ENCODE data around the gene COL11A2.

Gene COL11A2

DNA sequence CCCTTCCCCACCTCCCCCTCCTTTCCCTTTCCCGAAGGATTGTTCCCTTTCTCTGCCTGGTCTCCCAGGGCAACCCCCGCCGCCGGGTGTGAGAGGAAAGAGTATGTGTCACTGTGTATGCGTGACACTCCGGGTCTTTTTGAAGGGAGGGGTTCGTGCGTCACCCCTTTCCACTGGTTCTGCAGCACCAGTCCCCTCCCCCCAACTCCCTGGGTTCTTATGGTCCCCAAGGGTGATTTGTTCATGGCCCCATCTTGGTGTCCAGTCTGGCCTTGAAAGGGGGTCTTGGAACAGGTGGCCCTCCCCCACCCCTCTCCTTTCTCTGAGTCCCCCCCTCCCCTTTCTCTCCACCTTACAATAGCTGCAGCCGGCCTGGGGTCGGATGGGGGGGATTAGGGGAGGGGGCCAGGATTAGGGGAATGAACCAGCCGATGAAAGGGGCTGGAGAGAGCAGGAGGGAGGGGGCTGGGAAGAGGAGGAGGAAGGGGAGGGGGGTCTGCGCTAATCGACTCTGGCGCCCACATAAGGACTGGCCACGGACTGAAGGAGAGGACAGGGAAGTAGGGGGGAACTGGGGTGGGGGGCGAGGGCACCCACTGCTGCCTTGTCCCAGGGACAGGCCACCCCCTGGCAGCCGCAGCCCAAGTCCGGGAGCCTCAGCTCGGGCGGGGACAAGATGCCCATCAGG lies 14.7 kb upstream of the COL11A2 start:
- no peak for DNase-seq (ENCODE audit: low spot score)

DNA sequence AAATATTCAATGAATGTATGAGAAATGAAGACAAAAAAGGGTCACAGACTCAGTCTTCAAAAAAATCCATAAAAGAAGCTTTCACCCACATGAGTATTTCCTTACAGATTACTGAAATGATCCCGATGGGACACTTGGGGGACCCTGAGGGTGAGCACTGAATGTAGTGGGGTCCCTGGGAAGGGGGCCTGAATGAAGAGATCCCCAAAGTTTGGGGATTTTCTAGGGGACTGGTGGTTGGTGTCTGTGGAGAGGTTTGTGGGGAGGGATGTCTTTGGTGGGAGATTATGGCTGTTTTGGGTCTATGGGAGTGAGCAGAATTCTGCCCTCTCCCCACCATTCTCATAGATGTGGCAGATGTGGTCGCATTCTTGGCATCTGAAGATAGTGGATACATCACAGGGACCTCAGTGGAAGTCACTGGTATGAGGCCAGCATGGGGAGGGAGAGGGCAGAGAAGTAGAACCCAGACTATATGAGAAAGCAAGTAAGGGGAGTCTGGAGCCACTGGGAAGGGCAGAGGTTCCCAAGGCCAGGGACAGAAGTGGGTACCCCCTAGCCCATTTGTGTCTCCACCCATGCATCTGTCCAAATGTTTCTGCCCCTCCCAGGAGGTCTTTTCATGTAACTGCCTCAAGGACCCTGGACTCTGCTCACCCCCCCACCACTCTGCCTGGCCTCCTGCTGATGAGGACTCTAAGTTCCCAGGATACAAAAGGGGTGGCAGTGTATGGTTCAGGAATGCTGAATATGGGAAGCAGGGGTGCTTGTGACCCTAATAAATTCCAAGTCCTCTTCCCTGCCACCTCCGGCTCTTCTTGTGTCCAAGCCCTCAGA lies 14.0 kb upstream of the COL11A2 start:
- no peak for DNase-seq (ENCODE audit: low spot score)

- no peak for DNase-seq (ENCODE audit: low spot score)
Measured at GRCh38 chr6:33205191-33206026, 13.1 kb upstream of the COL11A2 start.

DNA sequence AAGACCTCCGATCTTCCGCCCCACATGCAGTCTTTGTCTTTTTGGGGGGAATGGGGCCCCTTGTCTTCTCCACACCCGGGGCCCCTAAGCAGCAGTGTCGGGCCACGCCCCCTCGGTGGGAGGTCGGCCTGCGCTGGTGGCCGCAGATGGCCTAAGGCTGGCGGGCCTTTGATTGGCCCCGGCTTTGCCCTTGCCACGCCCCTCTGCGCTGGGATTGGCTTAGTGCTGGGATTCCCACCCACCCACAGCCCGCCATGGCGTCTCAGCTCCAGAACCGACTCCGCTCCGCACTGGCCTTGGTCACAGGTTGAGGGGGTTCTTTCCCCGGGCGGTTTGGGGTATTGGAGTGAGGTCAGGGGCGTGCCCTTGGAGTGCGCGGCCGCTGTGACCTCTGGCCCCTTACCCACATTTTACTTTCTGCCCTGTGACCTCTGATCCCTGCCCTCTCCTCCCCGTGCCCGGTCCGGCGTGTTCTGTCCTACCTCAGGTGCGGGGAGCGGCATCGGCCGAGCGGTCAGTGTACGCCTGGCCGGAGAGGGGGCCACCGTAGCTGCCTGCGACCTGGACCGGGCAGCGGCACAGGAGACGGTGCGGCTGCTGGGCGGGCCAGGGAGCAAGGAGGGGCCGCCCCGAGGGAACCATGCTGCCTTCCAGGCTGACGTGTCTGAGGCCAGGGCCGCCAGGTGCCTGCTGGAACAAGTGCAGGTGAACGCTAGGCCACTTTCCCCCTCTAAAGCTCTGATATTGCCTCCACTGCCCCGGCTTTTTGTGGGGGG lies 12.3 kb upstream of the COL11A2 start, which contains the start of gene HSD17B8:
Gene HSD17B8 (plus strand): TSS at position 241 of the 776 bp plus-strand sequence. CDS start 14 bp downstream, at position 255.
- DNase-seq (ENCODE audit: low spot score), result peak; percentile 92

GRCh38 chr6:33204165-33204414 lies 11.8 kb upstream of the COL11A2 start:
- no peak for DNase-seq (ENCODE audit: low spot score)

GRCh38 chr6:33203443-33204164 lies 11.3 kb upstream of the COL11A2 start:
- DNase-seq (ENCODE audit: low spot score), result no peak

- no peak for DNase-seq (ENCODE audit: low spot score)
Measured at GRCh38 chr6:33202799-33203198, 10.5 kb upstream of the COL11A2 start.

DNA sequence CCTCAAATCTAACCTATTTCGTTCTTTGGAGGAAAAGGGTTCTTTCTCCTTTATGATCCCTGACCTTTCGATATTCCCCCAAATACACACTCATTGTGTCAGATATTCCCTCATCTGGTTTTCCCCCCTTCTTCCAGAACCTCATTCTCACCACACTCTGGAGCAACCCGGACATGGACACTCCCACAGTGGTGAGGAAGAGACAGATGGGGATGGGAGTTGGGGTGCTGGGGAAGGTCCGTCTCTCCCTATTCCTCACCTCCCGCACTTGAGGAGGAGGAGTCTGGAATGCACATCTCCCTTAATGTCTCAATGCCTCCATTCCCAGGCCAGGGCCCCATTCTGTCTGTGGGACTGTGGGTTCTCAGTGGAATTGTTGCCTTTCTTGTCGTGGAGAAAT lies 9.7 kb upstream of the COL11A2 start:
- DNase-seq (ENCODE audit: low spot score), result no peak

DNA sequence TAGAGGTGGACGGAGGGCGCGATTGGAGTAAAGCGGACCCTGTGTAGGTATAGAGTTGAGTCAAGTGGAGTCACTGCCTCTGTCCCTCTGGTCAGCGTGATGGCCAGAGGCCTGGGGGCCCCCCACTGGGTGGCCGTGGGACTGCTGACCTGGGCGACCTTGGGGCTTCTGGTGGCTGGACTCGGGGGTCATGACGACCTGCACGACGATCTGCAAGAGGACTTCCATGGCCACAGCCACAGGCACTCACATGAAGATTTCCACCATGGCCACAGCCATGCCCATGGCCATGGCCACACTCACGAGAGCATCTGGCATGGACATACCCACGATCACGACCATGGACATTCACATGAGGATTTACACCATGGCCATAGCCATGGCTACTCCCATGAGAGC lies 8.9 kb upstream of the COL11A2 start:
- DNase-seq (ENCODE audit: low spot score), result no peak

DNA sequence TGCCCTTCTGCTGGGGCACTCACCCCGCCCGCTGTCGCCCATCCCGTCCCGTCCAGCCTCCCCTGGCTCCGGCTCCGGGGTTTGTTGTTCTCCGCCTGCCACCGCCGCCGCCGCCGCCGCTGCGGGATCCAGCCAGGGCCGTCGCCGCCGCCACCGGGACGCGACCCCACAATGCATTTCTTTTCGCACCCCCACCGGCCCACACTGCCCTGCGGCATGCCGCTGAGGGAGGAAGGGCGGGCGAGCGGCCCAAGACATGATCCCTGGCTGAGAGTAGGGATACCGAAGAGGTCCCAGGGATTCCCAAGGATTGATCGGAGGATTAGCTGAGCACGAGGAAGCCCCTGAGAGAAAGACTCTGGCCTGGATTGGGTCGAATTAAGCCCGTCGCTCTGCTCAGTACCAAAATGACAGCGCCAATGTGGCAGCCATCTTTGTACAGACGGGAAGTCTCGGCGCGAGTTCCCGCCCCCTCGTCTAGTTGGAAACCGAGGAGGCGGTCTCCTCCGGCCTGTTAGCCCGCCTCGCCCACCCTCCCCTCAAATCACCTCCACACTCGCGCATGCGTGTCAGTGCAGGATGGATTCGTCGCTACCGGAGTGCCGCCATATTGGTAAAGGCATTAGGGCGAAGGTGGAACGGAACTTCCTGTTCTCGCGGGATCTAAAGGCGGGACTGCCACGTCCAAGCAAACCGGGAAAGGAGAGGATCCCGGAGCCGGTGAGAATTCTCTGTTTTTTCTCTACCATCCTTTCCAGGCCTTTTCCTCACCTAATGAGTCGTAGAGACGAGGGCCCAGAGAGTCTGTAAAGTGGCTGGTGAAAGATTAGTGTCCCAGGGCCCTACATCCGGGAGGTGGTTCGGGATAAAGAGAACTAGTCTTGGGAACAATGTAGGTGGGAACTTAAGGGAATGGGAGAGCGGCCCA lies 8.2 kb upstream of the COL11A2 start, which contains the start of the genes RXRB and SLC39A7:
Gene RXRB (minus strand): TSS at position 447 of the 928 bp plus-strand sequence. CDS start 189 bp downstream, at position 258.
Gene SLC39A7 (plus strand): TSS at position 649 of the 928 bp plus-strand sequence. CDS start 379 bp downstream, outside the sequence.
- peak; percentile 99 for DNase-seq (ENCODE audit: low spot score)

GRCh38 chr6:33199687-33200218 lies 7.5 kb upstream of the COL11A2 start:
- peak; percentile 72 for DNase-seq (ENCODE audit: low spot score)

DNA sequence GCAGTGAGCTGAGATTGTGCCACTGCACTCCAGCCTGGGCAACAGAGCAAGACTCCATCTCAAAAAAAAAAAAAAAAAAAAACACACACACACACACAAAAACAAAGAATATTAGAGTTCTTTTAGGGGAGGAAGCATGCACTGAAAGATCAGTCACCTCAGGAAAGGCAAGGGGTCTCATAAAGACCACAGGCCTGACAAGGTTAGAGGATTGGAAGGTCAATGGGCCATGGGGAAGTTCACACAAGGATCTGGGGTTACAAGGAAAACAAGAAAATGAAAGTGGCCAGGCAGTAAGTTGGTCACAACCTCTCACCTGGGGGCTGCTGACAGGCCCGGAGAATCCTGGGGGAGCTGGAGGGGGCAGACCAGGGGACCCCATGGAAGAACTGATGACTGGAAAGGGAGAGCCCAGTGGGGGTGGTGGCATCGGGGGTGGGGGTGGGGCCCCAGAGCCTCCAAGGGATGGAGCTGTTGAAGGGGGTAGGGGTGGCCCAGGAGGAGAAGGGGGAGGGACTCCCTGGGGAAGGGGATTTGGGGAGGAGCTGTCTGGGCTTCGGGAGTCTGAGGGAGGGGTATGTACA lies 6.7 kb upstream of the COL11A2 start:
- no peak for DNase-seq (ENCODE audit: low spot score)

DNA sequence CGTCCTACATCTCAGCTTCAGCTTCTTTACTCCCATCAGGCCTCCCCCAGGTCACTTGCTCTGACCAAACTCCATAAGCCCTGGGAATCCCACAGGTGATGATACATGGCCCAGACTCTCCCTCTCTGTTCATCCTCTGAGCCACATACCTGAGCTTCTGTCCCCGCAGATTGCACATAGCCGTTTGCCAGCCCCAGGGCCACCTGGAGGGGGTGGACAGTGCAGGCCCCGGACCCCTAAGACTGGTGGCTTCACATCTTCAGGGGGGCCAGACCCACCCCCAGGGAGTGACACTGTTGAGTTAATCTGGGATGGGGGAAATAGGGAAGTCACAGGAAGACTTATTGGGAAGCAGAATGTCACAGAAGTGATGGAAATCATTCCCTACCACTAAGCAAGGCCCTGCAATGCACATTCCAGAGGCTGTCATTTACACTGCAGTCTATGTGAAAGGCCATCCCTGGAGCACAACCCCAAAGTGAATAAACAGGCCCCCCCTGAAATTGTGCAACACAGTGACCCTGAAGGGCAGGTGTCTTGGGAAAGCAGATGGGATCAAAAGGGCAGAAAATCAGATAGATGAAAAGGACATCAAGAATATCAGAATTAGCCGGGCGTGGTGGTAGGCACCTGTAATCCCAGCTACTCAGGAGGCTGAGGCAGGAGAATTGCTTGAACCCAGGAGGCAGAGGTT lies 6.0 kb upstream of the COL11A2 start:
- no peak for DNase-seq (ENCODE audit: low spot score)

DNA sequence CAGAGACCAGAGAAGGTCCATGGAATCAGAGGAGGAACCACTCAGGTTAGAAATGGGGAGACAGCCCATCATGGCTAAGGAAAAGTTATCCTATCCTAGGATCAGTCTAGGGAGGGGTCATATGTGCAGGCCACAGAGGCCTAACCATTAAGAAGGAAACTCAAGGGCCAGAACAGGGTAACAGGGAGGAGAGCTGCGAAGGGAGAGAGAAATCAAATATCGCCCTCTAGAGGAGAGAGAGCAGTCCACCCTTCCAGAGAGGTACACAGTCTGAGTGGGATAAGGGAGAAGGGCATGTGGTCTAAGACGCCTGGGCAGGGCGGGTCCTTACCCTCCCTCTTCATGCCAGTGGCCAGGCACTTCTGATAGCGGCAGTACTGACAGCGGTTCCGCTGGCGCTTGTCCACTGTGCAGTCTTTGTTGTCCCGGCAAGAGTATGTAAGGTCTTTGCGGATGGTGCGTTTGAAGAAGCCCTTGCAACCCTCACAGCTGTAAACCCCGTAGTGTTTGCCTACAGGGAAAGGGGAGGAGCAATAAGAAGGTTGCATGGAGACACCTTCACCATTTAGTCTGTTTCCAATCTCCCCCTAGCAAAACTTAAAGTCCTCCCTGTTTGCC lies 5.3 kb upstream of the COL11A2 start:
- DNase-seq (ENCODE audit: low spot score), result peak; percentile 78

DNA sequence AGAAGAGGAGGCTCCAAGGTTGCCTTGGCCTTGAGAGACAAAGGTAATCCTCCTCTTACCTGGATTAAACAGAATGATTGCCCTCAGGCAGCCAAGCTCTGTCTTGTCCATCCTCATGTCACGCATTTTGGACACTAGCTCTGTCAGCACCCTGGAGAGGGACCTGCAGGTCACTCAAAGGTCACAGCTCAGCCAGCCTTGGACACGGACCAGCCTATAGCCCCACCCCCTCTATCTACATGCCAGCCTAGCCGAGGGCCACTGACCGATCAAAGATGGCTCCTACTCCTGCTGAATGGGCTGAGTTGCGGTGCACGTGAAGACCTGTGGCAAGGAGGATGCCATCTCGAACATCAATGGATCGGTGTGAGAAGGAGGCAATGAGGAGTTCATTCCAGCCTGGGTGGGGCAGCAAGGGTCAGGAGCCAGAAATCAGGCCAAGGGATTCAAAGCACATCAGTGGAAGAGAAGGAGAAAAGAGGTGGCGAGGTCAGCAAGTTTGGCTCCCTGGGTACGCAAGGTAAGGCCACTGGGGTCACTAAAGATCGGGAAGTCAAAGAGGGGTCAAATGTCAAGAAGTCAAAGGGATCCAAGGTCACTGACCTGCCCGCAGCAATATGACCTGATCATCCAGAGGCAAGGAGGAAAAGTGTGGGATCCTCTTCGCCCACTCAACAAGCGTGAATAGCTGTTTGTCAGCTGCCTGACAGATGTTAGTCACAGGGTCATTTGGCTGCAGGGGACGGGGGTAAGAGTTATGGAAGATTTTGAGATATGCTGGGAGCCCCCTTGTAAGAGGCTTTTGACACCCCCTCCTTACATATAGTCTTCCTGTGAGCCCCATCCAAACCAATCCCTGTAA lies 3.3 kb upstream of the COL11A2 start:
- no peak for DNase-seq (ENCODE audit: low spot score)

GRCh38 chr6:33194431-33194979 lies 2.2 kb upstream of the COL11A2 start:
- DNase-seq (ENCODE audit: low spot score), result no peak

- no peak for DNase-seq (ENCODE audit: low spot score)
Measured at GRCh38 chr6:33193619-33194018, 1.4 kb upstream of the COL11A2 start.
